Stomach (tissue), 4 donors: ENCODE results near the gene ESYT2.

ENCODE experiments used
- CTCF ChIP-seq, 7 experiments: fragments of 450-650 bp in 4 of 7; fragments of 200-600 bp in 3 of 7; sonication (generic) in 3 of 7; IDR thresholded peaks; one replicate each; pipeline ENCODE4 v1.5.1; 2016 to 2019; ENCODE audit warnings: antibody characterized with exemption in 7 of 7, control low read depth in 2 of 7, mild to moderate bottlenecking in 1 of 7
- EP300 ChIP-seq: sonication (generic); formaldehyde crosslinking; IDR thresholded peaks from one replicate; pipeline ENCODE4 v1.6.1; 2017; ENCODE audit warnings: antibody characterized with exemption
- POLR2A ChIP-seq, 4 donors: fragments of 450-650 bp; IDR thresholded peaks; one replicate each; pipeline ENCODE4 v1.6.1; 2016; ENCODE audit warnings: antibody characterized with exemption in 4 of 4, control low read depth in 2 of 4, mild to moderate bottlenecking in 1 of 4, moderate library complexity in 1 of 4

GRCh38 chr7:158744070-158744469 is 85.2 kb downstream of the ESYT2 start:
- TF ChIP-seq POLR2A (IDR thresholded peaks at IDR 0.05) (no peak), CTCF (IDR thresholded peaks at IDR 0.05) (no peak), EP300 (no peak)
